ENCODE measurements around the gene COIL. TPM values are rescaled to one million over a fixed set of nuclear protein-coding genes. Genes with fewer than 3 reads are reported as not detected.
A peak's percentile ranks its signal among the peaks of the same experiment; 100 is the strongest.

The COIL gene
- total and polyA plus RNA-seq, 9 of the 15 experiments (the other 6 are each of a cell fraction or from before 2014, with no cell fraction given): 23.9 to 41.3 (median 28.7) TPM

GRCh38 chr17:56891751-56892150 is 69.1 kb downstream of the COIL start:
- WGBS (ENCODE audit: insufficient coverage, low coverage, missing lambda C conversion rate): 87% methylated on average over 16 of the region's 16 CpGs
- in situ Hi-C loops (cut with MboI): no loop called here
- no peaks in the 10 kb centered on the region for H3K79me2 ChIP-seq (ENCODE audit: control insufficient read depth, insufficient read depth, low read length)
- no peaks in the 10 kb centered on the region for H3K9me3 ChIP-seq (replicated peaks; ENCODE audit: control insufficient read depth, insufficient read depth, low read depth, low read length)
- ChIA-PET POLR2A (interaction anchor here (1.0 to 1.1 kb wide), 2 partner anchors 16 to 21 kb away, joined by 4 read pairs; no protein-coding TSS in a partner anchor), CTCF (ENCODE audit: low intra/inter-chr PET ratio) (interaction anchor here (1.6 kb wide), 1 partner anchor 48 kb away, joined by 6 read pairs; no protein-coding TSS in a partner anchor)
- intact Hi-C loops (cut with micrococcal nuclease): loop anchor here (5.0 kb wide), 1 partner anchor 51 kb away; no protein-coding TSS in a partner anchor
- H2AFZ ChIP-seq (ENCODE audit: low read depth, low read length): no peak overlapping the region
- no peaks in the 10 kb centered on the region for H3K27me3 ChIP-seq (ENCODE audit: control insufficient read depth in 2 of 2, insufficient read depth in 2 of 2, low read length in 2 of 2)
- H3K4me1 ChIP-seq (replicated peaks in 1 of 2; ENCODE audit: control insufficient read depth in 2 of 2, insufficient read depth in 2 of 2, low read length in 2 of 2): no peaks in the 10 kb centered on the region
- ATAC-seq (peak; percentile 73), FAIRE-seq (peak; percentile 78), DNase-seq (ENCODE audit: extremely low read depth in 1 of 4, low spot score in 3 of 4) (peak; percentile 34 to 49 (median 42))
- H3K4me2 ChIP-seq (ENCODE audit: insufficient read depth, low read length): no peak overlapping the region
- no peak overlapping the region for H3K27ac ChIP-seq (ENCODE audit: extremely low read depth, low read depth, low read length)
- no peaks in the 10 kb centered on the region for H4K20me1 ChIP-seq (replicated peaks; ENCODE audit: control insufficient read depth, insufficient read depth, low read length)
- H3K9me1 ChIP-seq (ENCODE audit: control insufficient read depth, insufficient read depth, low read length): peaks cover 5% of the 10 kb centered on the region
- H3K9ac ChIP-seq (ENCODE audit: insufficient read depth in 1 of 2, low read depth in 2 of 2, low read length in 2 of 2): no peak overlapping the region
- peaks cover 79% of the 10 kb centered on the region for H3K36me3 ChIP-seq (ENCODE audit: control insufficient read depth, insufficient read depth, low read length)
- BruUV-seq (replicated peaks): no TSS peak
- H3K4me3 ChIP-seq: no peak overlapping the region
- TF ChIP-seq, protein P1, sequence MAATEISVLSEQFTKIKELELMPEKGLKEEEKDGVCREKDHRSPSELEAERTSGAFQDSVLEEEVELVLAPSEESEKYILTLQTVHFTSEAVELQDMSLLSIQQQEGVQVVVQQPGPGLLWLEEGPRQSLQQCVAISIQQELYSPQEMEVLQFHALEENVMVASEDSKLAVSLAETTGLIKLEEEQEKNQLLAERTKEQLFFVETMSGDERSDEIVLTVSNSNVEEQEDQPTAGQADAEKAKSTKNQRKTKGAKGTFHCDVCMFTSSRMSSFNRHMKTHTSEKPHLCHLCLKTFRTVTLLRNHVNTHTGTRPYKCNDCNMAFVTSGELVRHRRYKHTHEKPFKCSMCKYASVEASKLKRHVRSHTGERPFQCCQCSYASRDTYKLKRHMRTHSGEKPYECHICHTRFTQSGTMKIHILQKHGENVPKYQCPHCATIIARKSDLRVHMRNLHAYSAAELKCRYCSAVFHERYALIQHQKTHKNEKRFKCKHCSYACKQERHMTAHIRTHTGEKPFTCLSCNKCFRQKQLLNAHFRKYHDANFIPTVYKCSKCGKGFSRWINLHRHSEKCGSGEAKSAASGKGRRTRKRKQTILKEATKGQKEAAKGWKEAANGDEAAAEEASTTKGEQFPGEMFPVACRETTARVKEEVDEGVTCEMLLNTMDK (IDR thresholded peaks at IDR 0.05; ENCODE audit: borderline replicate concordance, insufficient read depth, low read depth, low read length, poor library complexity, severe bottlenecking): peak; percentile 2
- TF ChIP-seq CREM (IDR thresholded peaks at IDR 0.05; ENCODE audit: low read depth): no peak
- TF ChIP-seq, protein P2, sequence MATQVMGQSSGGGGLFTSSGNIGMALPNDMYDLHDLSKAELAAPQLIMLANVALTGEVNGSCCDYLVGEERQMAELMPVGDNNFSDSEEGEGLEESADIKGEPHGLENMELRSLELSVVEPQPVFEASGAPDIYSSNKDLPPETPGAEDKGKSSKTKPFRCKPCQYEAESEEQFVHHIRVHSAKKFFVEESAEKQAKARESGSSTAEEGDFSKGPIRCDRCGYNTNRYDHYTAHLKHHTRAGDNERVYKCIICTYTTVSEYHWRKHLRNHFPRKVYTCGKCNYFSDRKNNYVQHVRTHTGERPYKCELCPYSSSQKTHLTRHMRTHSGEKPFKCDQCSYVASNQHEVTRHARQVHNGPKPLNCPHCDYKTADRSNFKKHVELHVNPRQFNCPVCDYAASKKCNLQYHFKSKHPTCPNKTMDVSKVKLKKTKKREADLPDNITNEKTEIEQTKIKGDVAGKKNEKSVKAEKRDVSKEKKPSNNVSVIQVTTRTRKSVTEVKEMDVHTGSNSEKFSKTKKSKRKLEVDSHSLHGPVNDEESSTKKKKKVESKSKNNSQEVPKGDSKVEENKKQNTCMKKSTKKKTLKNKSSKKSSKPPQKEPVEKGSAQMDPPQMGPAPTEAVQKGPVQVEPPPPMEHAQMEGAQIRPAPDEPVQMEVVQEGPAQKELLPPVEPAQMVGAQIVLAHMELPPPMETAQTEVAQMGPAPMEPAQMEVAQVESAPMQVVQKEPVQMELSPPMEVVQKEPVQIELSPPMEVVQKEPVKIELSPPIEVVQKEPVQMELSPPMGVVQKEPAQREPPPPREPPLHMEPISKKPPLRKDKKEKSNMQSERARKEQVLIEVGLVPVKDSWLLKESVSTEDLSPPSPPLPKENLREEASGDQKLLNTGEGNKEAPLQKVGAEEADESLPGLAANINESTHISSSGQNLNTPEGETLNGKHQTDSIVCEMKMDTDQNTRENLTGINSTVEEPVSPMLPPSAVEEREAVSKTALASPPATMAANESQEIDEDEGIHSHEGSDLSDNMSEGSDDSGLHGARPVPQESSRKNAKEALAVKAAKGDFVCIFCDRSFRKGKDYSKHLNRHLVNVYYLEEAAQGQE (IDR thresholded peaks at IDR 0.05; ENCODE audit: borderline replicate concordance): peak; percentile 29; the same call in 1 of the 2 replicates
- TF ChIP-seq, protein P2 (CRISPR knock-in tag; IDR thresholded peaks at IDR 0.05; ENCODE audit: low read depth): no peak
- TF ChIP-seq ARNT (IDR thresholded peaks at IDR 0.05): no peak
- 0 out of 2 replicates have a peak, but pooled peaks have one; percentile 27 for TF ChIP-seq RBFOX2 (IDR thresholded peaks at IDR 0.05; ENCODE audit: low read depth, low read length)
- no peak for TF ChIP-seq IRF1 (CRISPR knock-in tag; IDR thresholded peaks at IDR 0.05; ENCODE audit: borderline replicate concordance)
- TF ChIP-seq SMC3 (conservative IDR thresholded peaks at IDR 0.05; ENCODE audit: insufficient read depth, low read depth, low read length): peak; percentile 67
- no peak for TF ChIP-seq ZNF143 (CRISPR knock-in tag; IDR thresholded peaks at IDR 0.05)
- no peak for TF ChIP-seq ZNF384 (IDR thresholded peaks at IDR 0.05; ENCODE audit: low read depth, low read length)
- TF ChIP-seq ZNF668 (CRISPR knock-in tag; IDR thresholded peaks at IDR 0.05): no peak
- no peak for TF ChIP-seq SLC30A9 (CRISPR knock-in tag; IDR thresholded peaks at IDR 0.05)
